ENCODE measurements around the gene MAP7D1.
A peak's percentile ranks its signal among the peaks of the same experiment; 100 is the strongest.

MAP7D1 gene

GRCh38 chr1:36155408-36156328 lies at the start of gene MAP7D1:
TSS of gene MAP7D1 (plus strand) at chr1:36156160. CDS start at chr1:36156418, 258 bp downstream.
- DNase-seq (ENCODE audit: low read depth in 2 of 2) = peak; percentile 75

- DNase-seq (ENCODE audit: low read depth in 2 of 2) = no peak
Measured at GRCh38 chr1:36106269-36106668, 49.7 kb upstream of the MAP7D1 start.

DNA sequence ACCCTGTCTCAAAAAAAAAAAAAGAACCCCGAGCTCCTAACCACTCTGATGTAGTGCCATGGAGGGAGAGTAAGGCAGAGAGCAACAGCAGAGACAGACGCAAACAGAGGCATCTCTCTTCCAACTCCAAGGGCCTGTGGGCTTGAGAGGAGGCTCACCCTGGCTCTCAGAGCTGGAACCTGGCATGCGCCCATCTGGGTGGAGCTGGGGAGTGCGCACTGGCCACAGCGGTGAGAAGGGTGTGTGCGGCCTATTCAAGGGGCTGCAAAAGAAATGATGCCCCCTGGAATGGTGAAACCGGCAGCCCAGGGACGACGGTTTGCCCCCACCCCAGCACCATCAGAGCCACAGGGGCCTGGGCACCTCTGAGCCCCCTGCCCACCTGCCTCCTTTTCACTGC lies 48.6 kb upstream of the MAP7D1 start:
- DNase-seq (ENCODE audit: low read depth in 2 of 2) = no peak

DNA sequence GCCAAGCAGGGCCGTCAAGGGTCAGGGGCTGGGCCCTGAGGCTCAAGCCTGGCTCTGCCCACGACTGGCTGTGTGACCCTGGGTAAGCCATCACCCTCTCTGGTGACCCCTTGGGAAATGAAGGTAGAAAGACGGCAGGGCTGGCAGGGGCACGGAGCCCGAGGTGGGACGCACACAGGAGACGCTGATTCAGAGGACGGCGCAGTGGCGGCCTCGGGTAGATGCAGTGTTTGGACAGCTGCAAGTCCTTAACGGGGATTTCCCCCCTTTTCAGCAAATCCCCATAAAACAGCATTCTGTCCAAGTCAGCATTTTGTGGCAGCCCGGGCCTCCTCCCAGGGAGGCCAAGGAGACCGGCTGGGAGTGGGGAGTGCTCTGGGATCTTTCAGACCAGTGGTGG lies 47.6 kb upstream of the MAP7D1 start:
- no peak for DNase-seq (ENCODE audit: low read depth in 2 of 2)

DNA sequence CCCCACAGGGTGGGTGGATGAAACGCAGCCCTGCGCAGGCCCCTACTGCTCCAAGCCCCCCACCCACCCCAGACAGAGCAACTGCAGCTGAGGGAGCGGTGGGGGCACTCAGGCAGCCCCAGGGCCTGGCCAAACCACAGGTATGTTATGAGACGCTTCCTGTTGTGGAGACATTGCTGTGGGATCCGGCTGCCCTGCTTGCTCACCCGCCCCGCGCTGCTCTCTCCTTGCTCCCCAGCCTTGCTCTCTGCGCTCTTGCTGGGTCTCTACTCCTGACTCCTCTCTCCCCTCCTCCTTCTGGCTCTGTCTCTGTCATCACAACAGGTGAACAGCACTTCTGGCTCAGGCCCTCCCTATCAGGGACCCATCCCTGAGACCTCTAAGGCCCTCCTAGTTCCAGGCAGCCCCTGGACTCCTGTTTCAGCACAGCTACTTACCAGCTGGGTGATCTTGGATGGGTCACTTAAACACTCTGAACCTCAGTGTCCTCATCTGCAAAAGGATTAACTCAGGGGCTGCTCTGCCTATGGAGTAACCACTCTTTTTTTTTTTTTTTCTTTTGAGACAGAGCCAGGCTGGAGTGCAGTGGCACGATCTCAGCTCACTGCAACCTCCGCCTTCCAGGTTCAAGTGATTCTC lies 46.8 kb upstream of the MAP7D1 start:
- DNase-seq (ENCODE audit: low read depth in 2 of 2) = no peak

- DNase-seq (ENCODE audit: low read depth in 2 of 2) = no peak
Measured at GRCh38 chr1:36111151-36111550, 44.8 kb upstream of the MAP7D1 start.

- DNase-seq (ENCODE audit: low read depth in 2 of 2) = no peak
Measured at GRCh38 chr1:36112823-36113222, 43.1 kb upstream of the MAP7D1 start.

DNA sequence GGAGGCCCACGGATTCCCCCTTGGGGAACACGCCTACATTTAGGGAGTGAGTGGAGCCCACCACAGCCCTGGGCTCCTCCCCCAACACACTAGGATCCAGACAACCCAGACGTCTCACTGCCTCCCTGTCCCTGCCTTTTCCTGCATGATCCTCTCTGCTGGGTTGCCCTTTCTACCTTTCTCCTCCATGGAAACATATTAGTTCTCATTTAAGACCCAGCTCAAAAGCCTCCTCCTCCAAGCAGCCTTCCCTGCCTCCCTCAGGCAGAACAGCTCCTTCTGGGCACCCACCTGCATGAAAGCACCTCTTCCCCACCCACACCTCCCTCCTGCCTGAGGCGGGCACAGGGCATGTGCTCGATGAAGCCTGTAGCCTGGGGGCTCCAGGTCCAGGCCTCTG lies 41.6 kb upstream of the MAP7D1 start:
- DNase-seq (ENCODE audit: low read depth in 2 of 2) = no peak

- DNase-seq (ENCODE audit: low read depth in 2 of 2) = no peak
Measured at GRCh38 chr1:36115200-36115669, 40.7 kb upstream of the MAP7D1 start.

- no peak for DNase-seq (ENCODE audit: low read depth in 2 of 2)
Measured at GRCh38 chr1:36115931-36116330, 40.0 kb upstream of the MAP7D1 start.

- DNase-seq (ENCODE audit: low read depth in 2 of 2) = no peak
Measured at GRCh38 chr1:36116901-36117300, 39.1 kb upstream of the MAP7D1 start.

GRCh38 chr1:36118447-36119204 lies 37.3 kb upstream of the MAP7D1 start:
- no peak for DNase-seq (ENCODE audit: low read depth in 2 of 2)

GRCh38 chr1:36119456-36119855 lies 36.5 kb upstream of the MAP7D1 start:
- DNase-seq (ENCODE audit: low read depth in 2 of 2) = no peak

DNA sequence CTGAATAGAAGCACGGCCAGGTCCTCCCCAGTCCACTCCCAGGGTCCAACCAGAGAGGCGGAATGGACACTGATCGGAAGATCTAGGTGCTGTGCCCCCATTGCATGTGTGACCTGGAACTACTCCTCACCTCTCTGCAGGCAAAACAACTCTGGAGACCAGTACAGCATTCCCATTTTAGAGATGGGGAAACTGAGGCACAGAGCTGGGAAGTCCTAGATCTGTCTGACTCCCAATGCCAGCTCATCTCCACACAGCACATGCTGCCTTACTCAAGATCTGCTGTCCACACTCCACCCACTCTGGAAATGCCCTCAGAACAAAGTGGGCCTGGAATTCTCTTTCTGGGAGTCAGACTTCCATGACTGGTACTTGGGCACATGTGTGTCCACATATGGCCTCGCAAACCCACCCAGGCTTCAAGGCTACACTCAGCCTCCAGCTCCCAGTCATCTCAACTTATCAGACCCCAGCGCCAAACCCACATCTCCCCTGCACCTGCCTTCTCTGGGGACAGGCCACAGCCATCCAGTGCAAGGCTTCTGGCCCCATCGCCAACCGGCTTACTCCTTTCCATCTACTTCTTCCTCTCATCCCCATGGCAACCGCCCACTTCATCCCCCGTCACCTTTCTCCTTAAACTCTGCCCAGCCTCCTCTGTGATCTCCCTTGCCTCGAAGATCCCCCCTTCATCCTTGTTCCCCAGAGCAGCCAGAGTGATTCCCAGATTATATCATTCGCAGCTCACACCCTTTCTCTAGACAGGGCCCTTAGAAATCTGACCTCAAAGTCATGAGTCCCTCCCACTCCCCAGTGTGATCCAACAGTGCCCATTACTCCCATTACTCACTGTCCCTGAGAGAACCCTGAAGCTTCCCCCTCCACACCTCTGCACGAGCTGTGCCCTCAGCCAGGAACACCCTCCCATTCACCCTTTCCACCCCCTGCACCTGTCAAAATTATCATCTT lies 33.6 kb upstream of the MAP7D1 start:
- DNase-seq (ENCODE audit: low read depth in 2 of 2) = no peak

- DNase-seq (ENCODE audit: low read depth in 2 of 2) = no peak
Measured at GRCh38 chr1:36123356-36123755, 32.6 kb upstream of the MAP7D1 start.

DNA sequence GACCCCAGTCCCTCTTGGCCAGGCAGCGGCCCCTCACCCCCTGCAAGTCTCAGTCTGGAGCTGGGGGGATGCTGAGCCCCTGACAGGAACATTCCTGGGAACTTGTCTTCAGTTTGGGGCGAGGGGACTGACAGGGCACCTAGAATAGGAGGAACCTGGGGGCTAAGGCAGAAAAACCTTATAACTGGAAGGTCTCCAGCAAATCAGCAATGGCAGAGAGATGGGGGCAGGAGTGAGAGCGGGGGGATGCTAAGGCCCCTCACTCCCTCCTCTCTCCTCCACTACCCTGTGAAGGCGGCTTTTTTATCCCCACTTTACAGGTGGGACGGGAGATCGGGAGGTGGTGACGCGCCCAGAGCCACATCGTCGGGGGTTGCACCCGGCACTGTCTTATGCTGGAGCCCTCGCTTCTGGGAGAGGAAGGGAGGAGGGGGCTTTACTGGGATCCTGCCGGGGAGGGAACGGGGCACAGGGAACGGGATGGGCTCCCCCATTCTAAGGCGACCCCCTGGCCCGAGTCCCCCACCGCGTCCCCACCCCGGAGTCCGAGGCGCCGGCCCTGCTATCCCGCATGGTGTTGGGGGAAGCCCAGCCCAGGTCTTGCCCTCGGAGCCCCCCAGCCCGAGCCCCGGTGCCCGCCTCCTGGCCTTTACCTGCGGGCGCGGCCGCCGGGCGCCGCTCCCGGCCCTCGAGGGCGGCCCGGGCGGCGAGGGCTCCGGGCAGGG lies 31.4 kb upstream of the MAP7D1 start:
- DNase-seq (ENCODE audit: low read depth in 2 of 2) = no peak

GRCh38 chr1:36125129-36125991 lies 30.6 kb upstream of the MAP7D1 start, which contains the start of gene COL8A2:
TSS of gene COL8A2 (minus strand) at chr1:36125222. CDS start at chr1:36100242, 24,980 bp downstream.
- no peak for DNase-seq (ENCODE audit: low read depth in 2 of 2)

- no peak for DNase-seq (ENCODE audit: low read depth in 2 of 2)
Measured at GRCh38 chr1:36126005-36126716, 29.8 kb upstream of the MAP7D1 start.

Measured in activated CD4-positive, alpha-beta T cell treated with anti-CD3 and anti-CD28 coated beads for 24 hours (primary cell).